ENCODE measurements around the gene USP34.

- no peak for TF ChIP-seq POLR2A (IDR thresholded peaks at IDR 0.05; ENCODE audit: low read length)
- no peak for TF ChIP-seq GATA1 (IDR thresholded peaks at IDR 0.05; ENCODE audit: low read depth, low read length)
Measured at GRCh38 chr2:61262699-61263098, 208.2 kb downstream of the USP34 start.

Measured in erythroblast (primary cell).